Right ventricle myocardium inferior (tissue), 1 donor: Measurements from ENCODE around the gene FOXD4L3. TPM values are rescaled to one million over a fixed set of nuclear protein-coding genes. Genes with fewer than 3 reads are reported as not detected.
"Not testable (repeated sequence)": the region's sequence is repeated elsewhere in the genome, so short reads cannot be mapped to it uniquely, and the experiment has no call there.

ENCODE experiments used
- ATAC-seq: fragments of 200-7000 bp; cut with Tn5 transposase; one replicate; pipeline ENCODE4 v1.9.1; 2020; ENCODE audit warnings: mild to moderate bottlenecking, moderate library complexity
- DNase-seq: peaks from one replicate; pipeline ENCODE4 v3.0.0; 2021; ENCODE audit errors: missing footprints
- intact Hi-C: fragments of 100-400 bp; cut with DNase I; formaldehyde crosslinking; loops from one replicate; pipeline ENCODE4 v1.11.0; 2022
- total RNA-seq: library from RNA; stranded (reverse); fragmentation: NEBNext Ultra II Directional; extraction: Animal tissue kit (Norgen Biotek cat#: 25700); gene quantifications from one replicate; pipeline ENCODE4 v1.2.1, GENCODE V29; 2021
- donor health status: DM: no; HTN: yes; CAD: no; lungs with severe emphysema.

The FOXD4L3 gene
- total RNA-seq, 1 donor from 2014 or later, result not detected

DNA sequence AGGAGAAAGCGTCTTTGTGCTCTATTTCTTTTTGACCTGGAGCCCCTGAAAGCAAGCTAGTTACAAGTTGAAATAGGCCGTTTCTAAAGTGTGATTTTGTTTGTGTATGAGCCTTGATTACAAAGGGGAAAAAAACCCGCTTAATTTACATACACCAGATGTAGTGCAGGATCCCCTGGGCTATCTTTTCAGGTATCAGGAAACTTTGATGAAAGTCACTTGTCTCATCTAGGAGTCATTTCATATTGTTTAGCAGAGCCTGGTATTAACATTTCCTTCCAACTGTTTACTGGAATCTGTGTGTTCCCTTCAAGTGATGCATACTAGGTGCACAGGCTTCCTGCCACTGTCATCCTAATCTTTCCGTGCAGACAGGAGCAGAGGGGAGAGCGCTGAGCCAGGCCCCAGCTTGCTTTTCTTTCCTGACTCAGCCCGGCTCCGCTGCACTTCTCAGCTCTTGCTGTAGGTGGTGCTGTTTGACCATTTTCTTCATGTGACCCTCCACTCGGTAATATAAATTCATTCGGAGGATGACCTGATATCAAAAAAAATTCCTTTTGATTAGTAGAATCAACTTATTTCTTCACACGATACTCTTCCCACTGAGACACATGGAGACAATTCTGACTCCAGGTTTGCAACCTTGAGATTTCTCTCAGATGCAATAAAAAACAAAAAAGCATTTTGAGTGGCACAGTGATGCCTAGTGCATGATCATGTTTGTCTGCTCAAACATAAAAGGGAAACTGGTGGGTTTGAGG, 39.8 kb downstream of the FOXD4L3 start:
- peak; percentile 83 for ATAC-seq
- intact Hi-C loops, DNase-seq: not testable (repeated sequence)

DNA sequence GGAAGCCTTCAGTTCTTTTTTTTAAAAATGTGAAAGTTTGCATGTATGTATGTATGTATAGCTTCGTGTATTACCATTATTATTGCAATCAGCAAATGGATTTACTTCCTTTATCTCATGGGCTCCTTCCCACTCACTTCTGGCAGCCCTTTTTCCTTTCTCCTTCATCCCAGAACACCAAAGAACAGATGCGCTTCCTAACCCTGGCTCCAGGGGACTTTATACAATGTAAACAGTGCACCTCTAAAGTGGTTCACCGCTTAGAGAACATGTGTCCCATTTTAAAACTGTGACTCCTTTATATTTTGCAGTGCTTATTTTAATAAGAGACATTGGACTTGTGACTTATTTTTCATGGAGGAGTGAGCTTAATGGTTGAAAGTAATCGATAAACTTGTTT, 40.6 kb downstream of the FOXD4L3 start:
- ATAC-seq, intact Hi-C loops, DNase-seq: not testable (repeated sequence)

DNA sequence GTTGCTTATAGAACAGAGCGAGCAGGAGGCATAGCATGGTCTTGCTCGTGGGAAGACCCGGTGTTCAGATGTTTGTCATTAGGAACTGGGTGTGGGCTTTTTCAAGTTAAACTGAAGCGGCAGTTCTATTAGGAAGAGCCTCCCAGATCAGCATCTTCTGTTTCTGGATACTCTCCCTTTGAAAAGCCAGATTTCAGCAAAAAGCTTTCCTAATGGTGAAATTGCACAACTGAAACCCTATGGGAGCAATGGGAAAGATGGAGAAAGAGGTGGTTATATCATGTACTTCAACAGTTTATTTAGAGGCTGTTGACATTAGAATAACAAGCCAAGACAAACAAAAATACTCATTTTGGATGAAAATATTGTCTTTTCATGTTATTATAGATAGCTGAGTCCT, 41.3 kb downstream of the FOXD4L3 start:
- ATAC-seq, result peak; percentile 60
- DNase-seq, intact Hi-C loops: not testable (repeated sequence)

DNA sequence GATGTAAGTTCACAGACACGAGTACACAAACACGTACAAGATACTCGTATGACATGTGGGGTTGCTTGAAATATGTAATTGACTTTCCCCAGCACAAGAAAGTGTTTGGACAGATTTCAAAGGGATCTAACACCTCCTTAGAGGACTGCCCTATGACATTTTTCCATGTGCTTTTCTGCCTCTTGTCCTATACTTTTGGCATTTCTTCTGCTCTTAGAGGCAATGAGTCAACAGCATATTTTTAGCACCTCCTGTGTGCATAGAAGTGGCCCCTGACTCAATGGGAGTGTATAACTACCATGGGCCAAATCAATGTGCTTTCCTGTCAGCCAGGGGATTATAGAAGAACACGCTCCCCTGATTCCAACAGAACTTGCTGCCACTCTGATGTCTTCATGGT, 49.0 kb downstream of the FOXD4L3 start:
- ATAC-seq, DNase-seq: not testable (repeated sequence)
- intact Hi-C loops, result loop anchor here (10.0 kb wide), 1 partner anchor 153 kb away; no protein-coding TSS in a partner anchor

Other genes starting within 250 kb of the FOXD4L3 start
- gene ZNG1C, start 60.9 kb upstream of the FOXD4L3 start, total RNA-seq, result 12.7 TPM
- 151 TPM for gene PGM5, start 53.7 kb downstream of the FOXD4L3 start, total RNA-seq
- gene TMEM252, start 238.0 kb downstream of the FOXD4L3 start, total RNA-seq, result not detected